ENCODE data around the gene C1orf21.

The C1orf21 gene

GRCh38 chr1:184623404-184623803 lies 236.6 kb downstream of the C1orf21 start:
- peaks cover 37 to 41% of the 10 kb centered on the region in 2 donors for H3K4me1 ChIP-seq (ENCODE audit: control insufficient read depth in 1 of 2, insufficient read depth in 2 of 2, low read length in 2 of 2)
- H3K9me3 ChIP-seq (ENCODE audit: control insufficient read depth in 1 of 2, low read length in 2 of 2) = no peaks in the 10 kb centered on the region
- H3K9ac ChIP-seq (ENCODE audit: low read depth in 1 of 2, low read length in 2 of 2) = no peak overlapping the region
- no peak overlapping the region for H3K27ac ChIP-seq (ENCODE audit: low read depth, low read length)
- H3K27me3 ChIP-seq (ENCODE audit: control insufficient read depth in 1 of 2, insufficient read depth in 2 of 2, low read length in 2 of 2) = no peaks in the 10 kb centered on the region
- peaks cover 3 to 10% of the 10 kb centered on the region in 2 donors for H3K36me3 ChIP-seq (ENCODE audit: control insufficient read depth in 1 of 2, insufficient read depth in 2 of 2, low read length in 2 of 2)
- no peak overlapping the region for H3K4me3 ChIP-seq (ENCODE audit: low read depth in 1 of 2, low read length in 2 of 2)

- Histone ChIP-seq H3K4me1 (ENCODE audit: control insufficient read depth in 1 of 2, insufficient read depth in 2 of 2, low read length in 2 of 2) (peaks cover 37 to 41% of the 10 kb centered on the region in 2 donors), H3K27ac (ENCODE audit: low read depth, low read length) (no peak overlapping the region), H3K4me3 (ENCODE audit: low read depth in 1 of 2, low read length in 2 of 2) (no peak overlapping the region), H3K36me3 (ENCODE audit: control insufficient read depth in 1 of 2, insufficient read depth in 2 of 2, low read length in 2 of 2) (peaks cover 3 to 10% of the 10 kb centered on the region in 2 donors), H3K27me3 (ENCODE audit: control insufficient read depth in 1 of 2, insufficient read depth in 2 of 2, low read length in 2 of 2) (no peaks in the 10 kb centered on the region), H3K9me3 (ENCODE audit: control insufficient read depth in 1 of 2, low read length in 2 of 2) (no peaks in the 10 kb centered on the region), H3K9ac (ENCODE audit: low read depth in 1 of 2, low read length in 2 of 2) (no peak overlapping the region)
These were observed 237.2 kb downstream of the C1orf21 start for GRCh38 chr1:184624051-184624450.

- Histone ChIP-seq H3K4me1 (ENCODE audit: control insufficient read depth in 1 of 2, insufficient read depth in 2 of 2, low read length in 2 of 2) (peaks cover 37 to 41% of the 10 kb centered on the region in 2 donors), H3K9ac (ENCODE audit: low read depth in 1 of 2, low read length in 2 of 2) (no peak overlapping the region), H3K4me3 (ENCODE audit: low read depth in 1 of 2, low read length in 2 of 2) (no peak overlapping the region), H3K27me3 (ENCODE audit: control insufficient read depth in 1 of 2, insufficient read depth in 2 of 2, low read length in 2 of 2) (no peaks in the 10 kb centered on the region), H3K27ac (ENCODE audit: low read depth, low read length) (no peak overlapping the region), H3K9me3 (ENCODE audit: control insufficient read depth in 1 of 2, low read length in 2 of 2) (no peaks in the 10 kb centered on the region), H3K36me3 (ENCODE audit: control insufficient read depth in 1 of 2, insufficient read depth in 2 of 2, low read length in 2 of 2) (peaks cover 0 to 9% of the 10 kb centered on the region in 2 donors)
These were observed 237.8 kb downstream of the C1orf21 start for GRCh38 chr1:184624626-184625025.

- Histone ChIP-seq H3K4me1 (ENCODE audit: control insufficient read depth in 1 of 2, insufficient read depth in 2 of 2, low read length in 2 of 2) (peaks cover 37 to 41% of the 10 kb centered on the region in 2 donors), H3K4me3 (ENCODE audit: low read depth in 1 of 2, low read length in 2 of 2) (no peak overlapping the region), H3K27ac (ENCODE audit: low read depth, low read length) (no peak overlapping the region), H3K9ac (ENCODE audit: low read depth in 1 of 2, low read length in 2 of 2) (no peak overlapping the region), H3K27me3 (ENCODE audit: control insufficient read depth in 1 of 2, insufficient read depth in 2 of 2, low read length in 2 of 2) (no peaks in the 10 kb centered on the region), H3K9me3 (ENCODE audit: control insufficient read depth in 1 of 2, low read length in 2 of 2) (no peaks in the 10 kb centered on the region), H3K36me3 (ENCODE audit: control insufficient read depth in 1 of 2, insufficient read depth in 2 of 2, low read length in 2 of 2) (peaks cover 0 to 6% of the 10 kb centered on the region in 2 donors)
These were observed 238.4 kb downstream of the C1orf21 start for GRCh38 chr1:184625271-184625670.

GRCh38 chr1:184626076-184627006 lies 239.5 kb downstream of the C1orf21 start:
- Histone ChIP-seq H3K27ac (ENCODE audit: low read depth, low read length) (no peak overlapping the region), H3K9ac (ENCODE audit: low read depth in 1 of 2, low read length in 2 of 2) (no peak overlapping the region), H3K27me3 (ENCODE audit: control insufficient read depth in 1 of 2, insufficient read depth in 2 of 2, low read length in 2 of 2) (no peaks in the 10 kb centered on the region), H3K36me3 (ENCODE audit: control insufficient read depth in 1 of 2, insufficient read depth in 2 of 2, low read length in 2 of 2) (peaks cover 0 to 6% of the 10 kb centered on the region in 2 donors), H3K9me3 (ENCODE audit: control insufficient read depth in 1 of 2, low read length in 2 of 2) (no peaks in the 10 kb centered on the region), H3K4me1 (ENCODE audit: control insufficient read depth in 1 of 2, insufficient read depth in 2 of 2, low read length in 2 of 2) (peaks cover 32 to 37% of the 10 kb centered on the region in 2 donors), H3K4me3 (ENCODE audit: low read depth in 1 of 2, low read length in 2 of 2) (no peak overlapping the region)

- no peaks in the 10 kb centered on the region for H3K9me3 ChIP-seq (ENCODE audit: control insufficient read depth in 1 of 2, low read length in 2 of 2)
- no peaks in the 10 kb centered on the region for H3K27me3 ChIP-seq (ENCODE audit: control insufficient read depth in 1 of 2, insufficient read depth in 2 of 2, low read length in 2 of 2)
- no peak overlapping the region for H3K27ac ChIP-seq (ENCODE audit: low read depth, low read length)
- peaks cover 0 to 6% of the 10 kb centered on the region in 2 donors for H3K36me3 ChIP-seq (ENCODE audit: control insufficient read depth in 1 of 2, insufficient read depth in 2 of 2, low read length in 2 of 2)
- H3K4me1 ChIP-seq (ENCODE audit: control insufficient read depth in 1 of 2, insufficient read depth in 2 of 2, low read length in 2 of 2) = peaks cover 28 to 34% of the 10 kb centered on the region in 2 donors
- no peak overlapping the region for H3K9ac ChIP-seq (ENCODE audit: low read depth in 1 of 2, low read length in 2 of 2)
- no peak overlapping the region for H3K4me3 ChIP-seq (ENCODE audit: low read depth in 1 of 2, low read length in 2 of 2)
These were observed 240.1 kb downstream of the C1orf21 start for GRCh38 chr1:184627007-184627341.

GRCh38 chr1:184629266-184629665 lies 242.4 kb downstream of the C1orf21 start:
- Histone ChIP-seq H3K9ac (ENCODE audit: low read depth in 1 of 2, low read length in 2 of 2) (no peak overlapping the region), H3K4me1 (ENCODE audit: control insufficient read depth in 1 of 2, insufficient read depth in 2 of 2, low read length in 2 of 2) (peaks cover 10 to 17% of the 10 kb centered on the region in 2 donors), H3K9me3 (ENCODE audit: control insufficient read depth in 1 of 2, low read length in 2 of 2) (no peaks in the 10 kb centered on the region), H3K27ac (ENCODE audit: low read depth, low read length) (no peak overlapping the region), H3K4me3 (ENCODE audit: low read depth in 1 of 2, low read length in 2 of 2) (no peak overlapping the region), H3K27me3 (ENCODE audit: control insufficient read depth in 1 of 2, insufficient read depth in 2 of 2, low read length in 2 of 2) (no peaks in the 10 kb centered on the region), H3K36me3 (ENCODE audit: control insufficient read depth in 1 of 2, insufficient read depth in 2 of 2, low read length in 2 of 2) (peaks cover 0 to 6% of the 10 kb centered on the region in 2 donors)

GRCh38 chr1:184630679-184631060 lies 243.8 kb downstream of the C1orf21 start:
- Histone ChIP-seq H3K36me3 (ENCODE audit: control insufficient read depth in 1 of 2, insufficient read depth in 2 of 2, low read length in 2 of 2) (peaks cover 0 to 6% of the 10 kb centered on the region in 2 donors), H3K27ac (ENCODE audit: low read depth, low read length) (no peak overlapping the region), H3K9ac (ENCODE audit: low read depth in 1 of 2, low read length in 2 of 2) (no peak overlapping the region), H3K4me3 (ENCODE audit: low read depth in 1 of 2, low read length in 2 of 2) (no peak overlapping the region), H3K27me3 (ENCODE audit: control insufficient read depth in 1 of 2, insufficient read depth in 2 of 2, low read length in 2 of 2) (no peaks in the 10 kb centered on the region), H3K4me1 (ENCODE audit: control insufficient read depth in 1 of 2, insufficient read depth in 2 of 2, low read length in 2 of 2) (peaks cover 10 to 14% of the 10 kb centered on the region in 2 donors), H3K9me3 (ENCODE audit: control insufficient read depth in 1 of 2, low read length in 2 of 2) (no peaks in the 10 kb centered on the region)

- Histone ChIP-seq H3K9ac (ENCODE audit: low read depth in 1 of 2, low read length in 2 of 2) (no peak overlapping the region), H3K4me3 (ENCODE audit: low read depth in 1 of 2, low read length in 2 of 2) (no peak overlapping the region), H3K36me3 (ENCODE audit: control insufficient read depth in 1 of 2, insufficient read depth in 2 of 2, low read length in 2 of 2) (no peaks in the 10 kb centered on the region), H3K27me3 (ENCODE audit: control insufficient read depth in 1 of 2, insufficient read depth in 2 of 2, low read length in 2 of 2) (no peaks in the 10 kb centered on the region), H3K27ac (ENCODE audit: low read depth, low read length) (no peak overlapping the region), H3K4me1 (ENCODE audit: control insufficient read depth in 1 of 2, insufficient read depth in 2 of 2, low read length in 2 of 2) (no peaks in the 10 kb centered on the region), H3K9me3 (ENCODE audit: control insufficient read depth in 1 of 2, low read length in 2 of 2) (no peaks in the 10 kb centered on the region)
These were observed 245.8 kb downstream of the C1orf21 start for GRCh38 chr1:184632415-184633175.

GRCh38 chr1:184633785-184634184 lies 247.0 kb downstream of the C1orf21 start:
- Histone ChIP-seq H3K36me3 (ENCODE audit: control insufficient read depth in 1 of 2, insufficient read depth in 2 of 2, low read length in 2 of 2) (no peaks in the 10 kb centered on the region), H3K4me3 (ENCODE audit: low read depth in 1 of 2, low read length in 2 of 2) (no peak overlapping the region), H3K4me1 (ENCODE audit: control insufficient read depth in 1 of 2, insufficient read depth in 2 of 2, low read length in 2 of 2) (no peaks in the 10 kb centered on the region), H3K27ac (ENCODE audit: low read depth, low read length) (no peak overlapping the region), H3K9ac (ENCODE audit: low read depth in 1 of 2, low read length in 2 of 2) (no peak overlapping the region), H3K27me3 (ENCODE audit: control insufficient read depth in 1 of 2, insufficient read depth in 2 of 2, low read length in 2 of 2) (no peaks in the 10 kb centered on the region), H3K9me3 (ENCODE audit: control insufficient read depth in 1 of 2, low read length in 2 of 2) (no peaks in the 10 kb centered on the region)
